HepG2 (cell line): ENCODE data around the gene EIF5B. TPM values are rescaled to one million over a fixed set of nuclear protein-coding genes. Genes with fewer than 3 reads are reported as not detected.

Source experiments
- MTF2 ChIP-seq: sonication (generic); formaldehyde crosslinking; IDR thresholded peaks from 2 replicates; pipeline ENCODE4 v1.5.0; 2020; ENCODE audit warnings: missing genetic modification reagents, borderline replicate concordance
- POLR2A ChIP-seq, 2 experiments: IDR thresholded peaks; 2 replicates each; pipeline ENCODE4 v1.6.1; 2011; ENCODE audit warnings: low read depth in 2 of 2, low read length in 2 of 2, mild to moderate bottlenecking in 1 of 2, moderate library complexity in 1 of 2; ENCODE audit not compliant: insufficient read depth in 1 of 2
- PPARG ChIP-seq: conservative IDR thresholded peaks from 2 replicates; pipeline ENCODE4 v1.6.1; 2016; ENCODE audit warnings: missing biosample characterization, missing genetic modification reagents
- SAP130 ChIP-seq: IDR thresholded peaks from 2 replicates; pipeline ENCODE4 v1.6.1; 2016; ENCODE audit warnings: low read depth
- SCMH1 ChIP-seq: sonication (generic); formaldehyde crosslinking; IDR thresholded peaks from 2 replicates; pipeline ENCODE4 v1.9.0; 2021; ENCODE audit warnings: missing genetic modification reagents, mild to moderate bottlenecking, borderline replicate concordance
- STAT5B ChIP-seq: sonication (generic); formaldehyde crosslinking; IDR thresholded peaks from 2 replicates; pipeline ENCODE4 v1.4.0; 2020; ENCODE audit warnings: missing genetic modification reagents
- SYNCRIP ChIP-seq: fragments of 200-400 bp; formaldehyde crosslinking; IDR thresholded peaks from 2 replicates; pipeline ENCODE4 v1.6.1; 2018; ENCODE audit warnings: mild to moderate bottlenecking, low read depth, low read length; ENCODE audit not compliant: insufficient read depth
- YEATS2 ChIP-seq: sonication (generic); formaldehyde crosslinking; IDR thresholded peaks from 2 replicates; pipeline ENCODE4 v1.4.0; 2020; ENCODE audit warnings: missing genetic modification reagents, borderline replicate concordance
- ZFP36 ChIP-seq: fragments of 150-350 bp; IDR thresholded peaks from 2 replicates; pipeline ENCODE4 v1.6.1; 2018; ENCODE audit warnings: borderline replicate concordance, low read length, low read depth; ENCODE audit not compliant: partially characterized antibody
- ZFP36L1 ChIP-seq: sonication (generic); formaldehyde crosslinking; IDR thresholded peaks from 2 replicates; pipeline ENCODE4 v1.8.0; 2022; ENCODE audit warnings: mild to moderate bottlenecking, missing genetic modification reagents, moderate library complexity
- ZFP90 ChIP-seq: sonication (generic); formaldehyde crosslinking; IDR thresholded peaks from 2 replicates; pipeline ENCODE4 v1.8.0; 2022; ENCODE audit warnings: missing genetic modification reagents, mild to moderate bottlenecking, inconsistent platforms, borderline replicate concordance
- ZMYM2 ChIP-seq: sonication (generic); formaldehyde crosslinking; IDR thresholded peaks from 2 replicates; pipeline ENCODE4 v1.8.0; 2022; ENCODE audit warnings: mild to moderate bottlenecking, missing genetic modification reagents
- ZNF337 ChIP-seq: sonication (generic); formaldehyde crosslinking; IDR thresholded peaks from 2 replicates; pipeline ENCODE4 v1.5.1; 2020; ENCODE audit warnings: missing genetic modification reagents, low read depth, mild to moderate bottlenecking, borderline replicate concordance
- polyA plus RNA-seq, 8 experiments: library from polyadenylated mRNA; depleted of rRNA in 3 of 8; stranded (reverse) in 7 of 8; unstranded in 1 of 8; fragments of >200 nt; fragmentation: Illumina TruSeq in 4 of 8; extraction: Trizol in 4 of 8; gene quantifications; 2 replicates each; pipeline versions ENCODE4 v1.2.1 to v1.2.3, GENCODE V29; 2011 to 2016; ENCODE audit warnings: low read depth in 4 of 8, missing spikeins in 1 of 8, mixed read lengths in 1 of 8; ENCODE audit not compliant: insufficient read depth in 1 of 8
- total RNA-seq, 5 experiments: library from RNA; depleted of rRNA; stranded (reverse); fragments of >200 nt; fragmentation: Illumina TruSeq; extraction: Trizol; gene quantifications; 2 replicates each; pipeline ENCODE4 v1.2.3, GENCODE V29; 2016; ENCODE audit warnings: low read depth in 1 of 5
- TF ChIP-seq, protein P1 (sequence below): sonication (generic); formaldehyde crosslinking; IDR thresholded peaks from 2 replicates; pipeline ENCODE4 v1.4.0; 2020; ENCODE audit warnings: missing genetic modification reagents
- TF ChIP-seq, protein P2 (sequence below): sonication (generic); formaldehyde crosslinking; IDR thresholded peaks from 2 replicates; pipeline ENCODE4 v1.4.0; 2020; ENCODE audit warnings: missing genetic modification reagents
- TF ChIP-seq, protein P3 (sequence below): sonication (generic); formaldehyde crosslinking; IDR thresholded peaks from 2 replicates; pipeline ENCODE4 v1.4.0; 2020; ENCODE audit warnings: missing genetic modification reagents
- TF ChIP-seq, protein P4 (sequence below): sonication (generic); formaldehyde crosslinking; IDR thresholded peaks from 2 replicates; pipeline ENCODE4 v1.4.0; 2020; ENCODE audit warnings: mild to moderate bottlenecking, missing genetic modification reagents
- TF ChIP-seq, protein P5 (sequence below): sonication (generic); formaldehyde crosslinking; IDR thresholded peaks from 2 replicates; pipeline ENCODE4 v1.5.1; 2020; ENCODE audit warnings: missing genetic modification reagents, mild to moderate bottlenecking, borderline replicate concordance

Gene EIF5B
- total and polyA plus RNA-seq, 2 of the 13 experiments (the other 11 are each of a cell fraction or from before 2014, with no cell fraction given) = 8.8 to 32.1 TPM

DNA sequence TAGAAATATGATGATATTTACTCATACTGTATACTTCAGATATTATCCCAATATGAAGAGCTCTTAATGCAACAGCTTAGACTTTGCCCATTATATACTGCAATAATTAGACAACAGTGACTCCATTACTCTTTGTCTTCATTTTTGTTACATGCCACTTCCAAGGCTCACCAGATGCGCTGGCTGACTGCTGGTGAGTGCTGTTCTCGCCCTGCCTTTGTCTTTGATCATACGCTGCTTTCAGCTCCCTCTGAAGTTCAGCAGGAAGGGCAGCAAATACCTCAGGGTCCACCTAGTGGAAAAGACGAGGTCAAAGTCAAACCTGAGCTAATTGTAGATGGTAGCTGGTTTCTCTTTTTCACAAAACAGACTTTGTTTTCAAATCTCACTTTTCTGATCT lies 66.3 kb downstream of the EIF5B start (continued):
- TF ChIP-seq, protein P1, sequence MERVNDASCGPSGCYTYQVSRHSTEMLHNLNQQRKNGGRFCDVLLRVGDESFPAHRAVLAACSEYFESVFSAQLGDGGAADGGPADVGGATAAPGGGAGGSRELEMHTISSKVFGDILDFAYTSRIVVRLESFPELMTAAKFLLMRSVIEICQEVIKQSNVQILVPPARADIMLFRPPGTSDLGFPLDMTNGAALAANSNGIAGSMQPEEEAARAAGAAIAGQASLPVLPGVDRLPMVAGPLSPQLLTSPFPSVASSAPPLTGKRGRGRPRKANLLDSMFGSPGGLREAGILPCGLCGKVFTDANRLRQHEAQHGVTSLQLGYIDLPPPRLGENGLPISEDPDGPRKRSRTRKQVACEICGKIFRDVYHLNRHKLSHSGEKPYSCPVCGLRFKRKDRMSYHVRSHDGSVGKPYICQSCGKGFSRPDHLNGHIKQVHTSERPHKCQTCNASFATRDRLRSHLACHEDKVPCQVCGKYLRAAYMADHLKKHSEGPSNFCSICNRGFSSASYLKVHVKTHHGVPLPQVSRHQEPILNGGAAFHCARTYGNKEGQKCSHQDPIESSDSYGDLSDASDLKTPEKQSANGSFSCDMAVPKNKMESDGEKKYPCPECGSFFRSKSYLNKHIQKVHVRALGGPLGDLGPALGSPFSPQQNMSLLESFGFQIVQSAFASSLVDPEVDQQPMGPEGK = 0 out of 2 replicates have a peak, but pooled peaks have one; percentile 28
- 0 out of 2 replicates have a peak, but pooled peaks have one; percentile 42 for TF ChIP-seq ZFP90
- TF ChIP-seq ZFP36L1 (CRISPR knock-in tag) = peak; percentile 76; the same call in 1 of the 2 replicates
- no peak for TF ChIP-seq YEATS2 (CRISPR knock-in tag)
- peak; percentile 69 for TF ChIP-seq SAP130 (CRISPR knock-in tag)
- no peak for TF ChIP-seq ZFP36
- TF ChIP-seq, protein P2, sequence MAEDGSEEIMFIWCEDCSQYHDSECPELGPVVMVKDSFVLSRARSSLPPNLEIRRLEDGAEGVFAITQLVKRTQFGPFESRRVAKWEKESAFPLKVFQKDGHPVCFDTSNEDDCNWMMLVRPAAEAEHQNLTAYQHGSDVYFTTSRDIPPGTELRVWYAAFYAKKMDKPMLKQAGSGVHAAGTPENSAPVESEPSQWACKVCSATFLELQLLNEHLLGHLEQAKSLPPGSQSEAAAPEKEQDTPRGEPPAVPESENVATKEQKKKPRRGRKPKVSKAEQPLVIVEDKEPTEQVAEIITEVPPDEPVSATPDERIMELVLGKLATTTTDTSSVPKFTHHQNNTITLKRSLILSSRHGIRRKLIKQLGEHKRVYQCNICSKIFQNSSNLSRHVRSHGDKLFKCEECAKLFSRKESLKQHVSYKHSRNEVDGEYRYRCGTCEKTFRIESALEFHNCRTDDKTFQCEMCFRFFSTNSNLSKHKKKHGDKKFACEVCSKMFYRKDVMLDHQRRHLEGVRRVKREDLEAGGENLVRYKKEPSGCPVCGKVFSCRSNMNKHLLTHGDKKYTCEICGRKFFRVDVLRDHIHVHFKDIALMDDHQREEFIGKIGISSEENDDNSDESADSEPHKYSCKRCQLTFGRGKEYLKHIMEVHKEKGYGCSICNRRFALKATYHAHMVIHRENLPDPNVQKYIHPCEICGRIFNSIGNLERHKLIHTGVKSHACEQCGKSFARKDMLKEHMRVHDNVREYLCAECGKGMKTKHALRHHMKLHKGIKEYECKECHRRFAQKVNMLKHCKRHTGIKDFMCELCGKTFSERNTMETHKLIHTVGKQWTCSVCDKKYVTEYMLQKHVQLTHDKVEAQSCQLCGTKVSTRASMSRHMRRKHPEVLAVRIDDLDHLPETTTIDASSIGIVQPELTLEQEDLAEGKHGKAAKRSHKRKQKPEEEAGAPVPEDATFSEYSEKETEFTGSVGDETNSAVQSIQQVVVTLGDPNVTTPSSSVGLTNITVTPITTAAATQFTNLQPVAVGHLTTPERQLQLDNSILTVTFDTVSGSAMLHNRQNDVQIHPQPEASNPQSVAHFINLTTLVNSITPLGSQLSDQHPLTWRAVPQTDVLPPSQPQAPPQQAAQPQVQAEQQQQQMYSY (CRISPR knock-in tag) = no peak
- TF ChIP-seq PPARG (CRISPR knock-in tag) = peak; percentile 43; the same call in 1 of the 2 replicates
- no peak for TF ChIP-seq SYNCRIP
- TF ChIP-seq, protein P3, sequence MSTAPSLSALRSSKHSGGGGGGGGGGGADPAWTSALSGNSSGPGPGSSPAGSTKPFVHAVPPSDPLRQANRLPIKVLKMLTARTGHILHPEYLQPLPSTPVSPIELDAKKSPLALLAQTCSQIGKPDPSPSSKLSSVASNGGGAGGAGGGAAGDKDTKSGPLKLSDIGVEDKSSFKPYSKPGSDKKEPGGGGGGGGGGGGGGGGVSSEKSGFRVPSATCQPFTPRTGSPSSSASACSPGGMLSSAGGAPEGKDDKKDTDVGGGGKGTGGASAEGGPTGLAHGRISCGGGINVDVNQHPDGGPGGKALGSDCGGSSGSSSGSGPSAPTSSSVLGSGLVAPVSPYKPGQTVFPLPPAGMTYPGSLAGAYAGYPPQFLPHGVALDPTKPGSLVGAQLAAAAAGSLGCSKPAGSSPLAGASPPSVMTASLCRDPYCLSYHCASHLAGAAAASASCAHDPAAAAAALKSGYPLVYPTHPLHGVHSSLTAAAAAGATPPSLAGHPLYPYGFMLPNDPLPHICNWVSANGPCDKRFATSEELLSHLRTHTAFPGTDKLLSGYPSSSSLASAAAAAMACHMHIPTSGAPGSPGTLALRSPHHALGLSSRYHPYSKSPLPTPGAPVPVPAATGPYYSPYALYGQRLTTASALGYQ (CRISPR knock-in tag) = no peak
- TF ChIP-seq, protein P4, sequence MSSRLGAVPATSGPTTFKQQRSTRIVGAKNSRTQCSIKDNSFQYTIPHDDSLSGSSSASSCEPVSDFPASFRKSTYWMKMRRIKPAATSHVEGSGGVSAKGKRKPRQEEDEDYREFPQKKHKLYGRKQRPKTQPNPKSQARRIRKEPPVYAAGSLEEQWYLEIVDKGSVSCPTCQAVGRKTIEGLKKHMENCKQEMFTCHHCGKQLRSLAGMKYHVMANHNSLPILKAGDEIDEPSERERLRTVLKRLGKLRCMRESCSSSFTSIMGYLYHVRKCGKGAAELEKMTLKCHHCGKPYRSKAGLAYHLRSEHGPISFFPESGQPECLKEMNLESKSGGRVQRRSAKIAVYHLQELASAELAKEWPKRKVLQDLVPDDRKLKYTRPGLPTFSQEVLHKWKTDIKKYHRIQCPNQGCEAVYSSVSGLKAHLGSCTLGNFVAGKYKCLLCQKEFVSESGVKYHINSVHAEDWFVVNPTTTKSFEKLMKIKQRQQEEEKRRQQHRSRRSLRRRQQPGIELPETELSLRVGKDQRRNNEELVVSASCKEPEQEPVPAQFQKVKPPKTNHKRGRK = no peak
- 0 out of 4 replicates have a peak, but pooled peaks of 1 of the 2 experiments have one; percentile 15 for TF ChIP-seq POLR2A (IDR thresholded peaks at IDR 0.05; ENCODE audit: insufficient read depth in 1 of 2, low read depth in 2 of 2, low read length in 2 of 2)
- no peak for TF ChIP-seq SCMH1 (CRISPR knock-in tag)
- no peak for TF ChIP-seq MTF2 (CRISPR knock-in tag)
- TF ChIP-seq, protein P5, sequence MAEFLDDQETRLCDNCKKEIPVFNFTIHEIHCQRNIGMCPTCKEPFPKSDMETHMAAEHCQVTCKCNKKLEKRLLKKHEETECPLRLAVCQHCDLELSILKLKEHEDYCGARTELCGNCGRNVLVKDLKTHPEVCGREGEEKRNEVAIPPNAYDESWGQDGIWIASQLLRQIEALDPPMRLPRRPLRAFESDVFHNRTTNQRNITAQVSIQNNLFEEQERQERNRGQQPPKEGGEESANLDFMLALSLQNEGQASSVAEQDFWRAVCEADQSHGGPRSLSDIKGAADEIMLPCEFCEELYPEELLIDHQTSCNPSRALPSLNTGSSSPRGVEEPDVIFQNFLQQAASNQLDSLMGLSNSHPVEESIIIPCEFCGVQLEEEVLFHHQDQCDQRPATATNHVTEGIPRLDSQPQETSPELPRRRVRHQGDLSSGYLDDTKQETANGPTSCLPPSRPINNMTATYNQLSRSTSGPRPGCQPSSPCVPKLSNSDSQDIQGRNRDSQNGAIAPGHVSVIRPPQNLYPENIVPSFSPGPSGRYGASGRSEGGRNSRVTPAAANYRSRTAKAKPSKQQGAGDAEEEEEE (CRISPR knock-in tag) = peak; percentile 40; the same call in 1 of the 2 replicates
- no peak for TF ChIP-seq ZNF337 (CRISPR knock-in tag)
- TF ChIP-seq STAT5B (CRISPR knock-in tag) = no peak
- 0 out of 2 replicates have a peak, but pooled peaks have one; percentile 34 for TF ChIP-seq ZMYM2 (CRISPR knock-in tag)
